Astrocyte (in vitro differentiated cells and primary cell): ENCODE data around the gene GRB2. TPM values are rescaled to one million over a fixed set of nuclear protein-coding genes. Genes with fewer than 3 reads are reported as not detected.

ENCODE experiments used
- DNase-seq: peaks from one replicate; pipeline ENCODE4 v3.0.0-alpha.2; 2010; ENCODE audit warnings: low read depth
- FAIRE-seq: peaks from 2 replicates; lab custom pipeline; 2011; peaks lifted over from hg19 to GRCh38; lab: Jason Lieb, UNC
- H2AFZ ChIP-seq: 2 replicates; pipeline ENCODE4 v1.6.0; 2012; ENCODE audit warnings: low read depth, low read length, inconsistent platforms
- H3K27ac ChIP-seq: 2 replicates; pipeline ENCODE4 v1.5.1; 2011; ENCODE audit warnings: low read depth, low read length, inconsistent platforms
- H3K27me3 ChIP-seq: 2 replicates; pipeline ENCODE4 v1.6.0; 2011; ENCODE audit warnings: low read length, inconsistent platforms; ENCODE audit not compliant: insufficient read depth
- H3K36me3 ChIP-seq: 2 replicates; pipeline ENCODE4 v1.5.1; 2011; ENCODE audit warnings: low read length, inconsistent platforms; ENCODE audit not compliant: insufficient read depth
- H3K4me1 ChIP-seq: 2 replicates; pipeline ENCODE4 v1.5.1; 2011; ENCODE audit warnings: low read length, inconsistent platforms; ENCODE audit not compliant: insufficient read depth
- H3K4me2 ChIP-seq: 2 replicates; pipeline ENCODE4 v1.6.0; 2012; ENCODE audit warnings: low read length, inconsistent platforms
- H3K4me3 ChIP-seq: 2 replicates; pipeline ENCODE4 v1.5.1; 2011; ENCODE audit warnings: low read depth, mild to moderate bottlenecking, low read length, inconsistent platforms; ENCODE audit not compliant: insufficient read depth
- H3K79me2 ChIP-seq: 2 replicates; pipeline ENCODE4 v1.6.0; 2012; ENCODE audit warnings: mild to moderate bottlenecking, low read length, inconsistent platforms; ENCODE audit not compliant: insufficient read depth
- H3K9ac ChIP-seq: 2 replicates; pipeline ENCODE4 v1.6.0; 2012; ENCODE audit warnings: mild to moderate bottlenecking, low read length, inconsistent platforms
- H3K9me3 ChIP-seq: 2 replicates; pipeline ENCODE4 v1.5.1; 2012; ENCODE audit warnings: low read depth, mild to moderate bottlenecking, low read length, inconsistent platforms; ENCODE audit not compliant: insufficient read depth
- H4K20me1 ChIP-seq: 2 replicates; pipeline ENCODE4 v1.6.0; 2012; ENCODE audit warnings: low read length, inconsistent platforms; ENCODE audit not compliant: insufficient read depth
- H3K27ac Mint-ChIP-seq: one replicate; pipeline ENCODE4 v1.8.0; 2021; ENCODE audit warnings: mild to moderate bottlenecking, mixed read lengths; ENCODE audit not compliant: unreplicated experiment
- H3K27me3 Mint-ChIP-seq: one replicate; pipeline ENCODE4 v1.8.0; 2021; ENCODE audit warnings: low read depth, mixed read lengths; ENCODE audit not compliant: unreplicated experiment
- H3K36me3 Mint-ChIP-seq: one replicate; pipeline ENCODE4 v1.8.0; 2021; ENCODE audit warnings: low read depth, mixed read lengths; ENCODE audit not compliant: unreplicated experiment
- H3K4me1 Mint-ChIP-seq: one replicate; pipeline ENCODE4 v1.8.0; 2021; ENCODE audit warnings: low read depth, mixed read lengths; ENCODE audit not compliant: unreplicated experiment
- H3K4me3 Mint-ChIP-seq: one replicate; pipeline ENCODE4 v1.8.0; 2021; ENCODE audit warnings: mild to moderate bottlenecking, moderate library complexity, mixed read lengths; ENCODE audit not compliant: unreplicated experiment
- H3K9me3 Mint-ChIP-seq: one replicate; pipeline ENCODE4 v1.8.0; 2021; ENCODE audit warnings: mild to moderate bottlenecking, mixed read lengths; ENCODE audit not compliant: unreplicated experiment
- EZH2 ChIP-seq: IDR thresholded peaks from 2 replicates; pipeline ENCODE4 v1.6.1; 2012; ENCODE audit warnings: mild to moderate bottlenecking, low read length, inconsistent platforms; ENCODE audit not compliant: insufficient read depth
- total RNA-seq: library from RNA; stranded (reverse); gene quantifications from 2 replicates; pipeline ENCODE4 v1.2.1, GENCODE V29; 2021
- TF ChIP-seq, protein P1 (sequence below): IDR thresholded peaks from 2 replicates; pipeline ENCODE4 v1.5.1; 2011; ENCODE audit warnings: low read depth, mild to moderate bottlenecking, inconsistent platforms, low read length, moderate library complexity; ENCODE audit not compliant: insufficient read depth

The GRB2 gene
- total RNA-seq, 1 donor from 2014 or later: 168 TPM

DNA sequence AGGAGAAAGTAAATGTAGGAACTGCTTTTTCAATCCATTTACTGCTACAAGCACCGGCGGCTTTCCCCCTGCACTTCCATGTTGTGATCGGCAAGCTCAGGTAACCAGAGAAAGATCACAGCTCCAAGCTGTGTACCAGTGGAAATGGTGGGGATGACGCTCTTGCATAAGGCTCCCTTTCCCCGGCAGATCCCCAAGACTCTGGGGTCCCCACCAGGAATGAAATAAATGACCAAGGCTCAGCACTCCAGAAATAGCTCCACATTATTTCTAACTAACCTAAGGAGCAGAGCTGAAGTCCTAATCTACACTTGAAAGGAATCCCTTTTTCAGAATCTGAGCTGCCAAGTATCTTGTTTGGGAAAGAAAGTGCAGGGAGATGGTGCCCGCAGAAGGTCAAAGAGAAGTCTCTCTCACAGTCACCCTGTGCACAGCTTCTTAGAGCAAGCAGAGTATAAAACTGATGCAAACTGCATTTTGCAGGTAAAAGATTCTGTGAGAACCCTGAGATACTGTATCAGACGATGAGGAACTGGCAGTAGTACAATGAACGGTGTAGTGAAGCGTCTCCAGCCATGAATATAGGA lies 11.1 kb downstream of the GRB2 start:
- Histone ChIP-seq H3K9ac (peak overlapping the region; percentile 84), H3K9me3 (no peaks in the 10 kb centered on the region), H2AFZ (peak overlapping the region; percentile 76), H3K27me3 (no peaks in the 10 kb centered on the region), H3K36me3 (peaks cover 2% of the 10 kb centered on the region), H4K20me1 (peaks cover 73% of the 10 kb centered on the region), H3K4me1 (peaks cover 30% of the 10 kb centered on the region), H3K79me2 (peaks cover 94% of the 10 kb centered on the region), H3K4me3 (peak overlapping the region; percentile 88), H3K4me2 (peak overlapping the region; percentile 92), H3K27ac (peak overlapping the region; percentile 38)
- Mint-ChIP-seq H3K27me3 (no peaks in the 10 kb centered on the region), H3K4me3 (peak overlapping the region; percentile 91), H3K4me1 (peaks cover 33% of the 10 kb centered on the region), H3K27ac (peak overlapping the region; percentile 34), H3K9me3 (no peaks in the 10 kb centered on the region), H3K36me3 (peaks cover 4% of the 10 kb centered on the region)
- no peak for TF ChIP-seq EZH2
- TF ChIP-seq, protein P1, sequence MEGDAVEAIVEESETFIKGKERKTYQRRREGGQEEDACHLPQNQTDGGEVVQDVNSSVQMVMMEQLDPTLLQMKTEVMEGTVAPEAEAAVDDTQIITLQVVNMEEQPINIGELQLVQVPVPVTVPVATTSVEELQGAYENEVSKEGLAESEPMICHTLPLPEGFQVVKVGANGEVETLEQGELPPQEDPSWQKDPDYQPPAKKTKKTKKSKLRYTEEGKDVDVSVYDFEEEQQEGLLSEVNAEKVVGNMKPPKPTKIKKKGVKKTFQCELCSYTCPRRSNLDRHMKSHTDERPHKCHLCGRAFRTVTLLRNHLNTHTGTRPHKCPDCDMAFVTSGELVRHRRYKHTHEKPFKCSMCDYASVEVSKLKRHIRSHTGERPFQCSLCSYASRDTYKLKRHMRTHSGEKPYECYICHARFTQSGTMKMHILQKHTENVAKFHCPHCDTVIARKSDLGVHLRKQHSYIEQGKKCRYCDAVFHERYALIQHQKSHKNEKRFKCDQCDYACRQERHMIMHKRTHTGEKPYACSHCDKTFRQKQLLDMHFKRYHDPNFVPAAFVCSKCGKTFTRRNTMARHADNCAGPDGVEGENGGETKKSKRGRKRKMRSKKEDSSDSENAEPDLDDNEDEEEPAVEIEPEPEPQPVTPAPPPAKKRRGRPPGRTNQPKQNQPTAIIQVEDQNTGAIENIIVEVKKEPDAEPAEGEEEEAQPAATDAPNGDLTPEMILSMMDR: no peak
- DNase-seq: no peak
- FAIRE-seq: no peak

DNA sequence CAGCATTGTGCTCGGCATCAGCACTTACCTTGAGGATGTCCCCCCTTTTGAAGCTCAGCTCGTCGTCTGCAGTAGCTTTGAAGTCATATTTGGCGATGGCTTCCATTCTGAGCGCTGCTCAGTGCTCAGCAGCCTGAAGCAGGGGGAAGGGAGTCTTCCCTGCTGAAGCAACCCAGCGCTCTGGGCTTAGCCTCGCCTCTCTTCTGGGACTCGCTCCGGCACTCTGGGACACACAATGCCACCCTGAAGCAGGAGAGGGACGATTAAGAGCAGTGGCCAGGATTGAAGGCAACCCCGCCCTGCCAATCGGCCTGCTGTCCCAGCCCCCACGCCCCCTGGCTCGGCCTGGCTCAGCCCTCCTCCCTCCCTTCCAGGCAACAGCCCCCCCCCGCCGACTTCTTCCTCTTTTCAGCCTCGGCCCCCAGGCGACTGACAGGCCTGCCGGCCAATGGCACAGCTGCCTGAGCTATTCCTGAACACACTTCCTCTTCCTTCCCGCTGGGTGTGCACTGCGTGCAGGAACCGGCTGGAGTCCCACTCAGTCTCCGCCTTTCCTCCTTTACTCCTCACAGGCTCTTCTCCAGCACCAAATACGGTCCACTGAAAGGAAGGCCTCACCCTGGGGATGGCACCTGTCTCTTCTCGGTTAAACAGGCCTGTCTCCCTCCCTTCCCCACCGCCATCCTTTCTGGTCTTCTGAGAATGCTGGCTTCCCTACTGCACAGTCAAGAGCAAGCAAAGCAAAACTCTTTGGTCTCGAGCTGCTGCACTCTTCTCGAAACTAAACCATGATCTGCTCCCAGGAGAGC lies 11.8 kb downstream of the GRB2 start:
- Histone ChIP-seq H3K9ac (peak overlapping the region; percentile 84), H3K4me2 (peak overlapping the region; percentile 92), H4K20me1 (peaks cover 76% of the 10 kb centered on the region), H3K4me3 (peak overlapping the region; percentile 88), H3K27me3 (no peaks in the 10 kb centered on the region), H2AFZ (peak overlapping the region; percentile 76), H3K4me1 (peaks cover 30% of the 10 kb centered on the region), H3K79me2 (peaks cover 94% of the 10 kb centered on the region), H3K27ac (peak overlapping the region; percentile 69), H3K9me3 (no peaks in the 10 kb centered on the region), H3K36me3 (peaks cover 2% of the 10 kb centered on the region)
- H3K27ac Mint-ChIP-seq: peak overlapping the region; percentile 77
- peak; percentile 99 for DNase-seq
- TF ChIP-seq, protein P1: no peak
- no peak for TF ChIP-seq EZH2
- H3K27me3 Mint-ChIP-seq: no peaks in the 10 kb centered on the region
- no peak for FAIRE-seq
- H3K9me3 Mint-ChIP-seq: no peaks in the 10 kb centered on the region
- H3K36me3 Mint-ChIP-seq: peaks cover 4% of the 10 kb centered on the region
- H3K4me1 Mint-ChIP-seq: peaks cover 33% of the 10 kb centered on the region
- peak overlapping the region; percentile 91 for H3K4me3 Mint-ChIP-seq
